Metanephros (tissue), 1 donor: Measurements from ENCODE around the gene ZP1. TPM values are rescaled to one million over a fixed set of nuclear protein-coding genes. Genes with fewer than 3 reads are reported as not detected.

ENCODE experiments used
- total RNA-seq: library from RNA; depleted of rRNA; stranded (reverse); fragments of >200 nt; gene quantifications from one replicate; pipeline ENCODE4 v1.2.3, GENCODE V29; 2014

The ZP1 gene, protein sequence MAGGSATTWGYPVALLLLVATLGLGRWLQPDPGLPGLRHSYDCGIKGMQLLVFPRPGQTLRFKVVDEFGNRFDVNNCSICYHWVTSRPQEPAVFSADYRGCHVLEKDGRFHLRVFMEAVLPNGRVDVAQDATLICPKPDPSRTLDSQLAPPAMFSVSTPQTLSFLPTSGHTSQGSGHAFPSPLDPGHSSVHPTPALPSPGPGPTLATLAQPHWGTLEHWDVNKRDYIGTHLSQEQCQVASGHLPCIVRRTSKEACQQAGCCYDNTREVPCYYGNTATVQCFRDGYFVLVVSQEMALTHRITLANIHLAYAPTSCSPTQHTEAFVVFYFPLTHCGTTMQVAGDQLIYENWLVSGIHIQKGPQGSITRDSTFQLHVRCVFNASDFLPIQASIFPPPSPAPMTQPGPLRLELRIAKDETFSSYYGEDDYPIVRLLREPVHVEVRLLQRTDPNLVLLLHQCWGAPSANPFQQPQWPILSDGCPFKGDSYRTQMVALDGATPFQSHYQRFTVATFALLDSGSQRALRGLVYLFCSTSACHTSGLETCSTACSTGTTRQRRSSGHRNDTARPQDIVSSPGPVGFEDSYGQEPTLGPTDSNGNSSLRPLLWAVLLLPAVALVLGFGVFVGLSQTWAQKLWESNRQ
- not detected for total RNA-seq

GRCh38 chr11:60866911-60867870 lies at the start of gene ZP1:
ZP1 (plus strand) TSS chr11:60867542; CDS start chr11:60867562, 20 bp downstream.

GRCh38 chr11:60841797-60842667 lies 25.3 kb upstream of the ZP1 start, which contains the start of gene CCDC86:
CCDC86 (plus strand) TSS chr11:60842113; CDS start chr11:60842125, 12 bp downstream.

GRCh38 chr11:60855726-60856633 lies 11.4 kb upstream of the ZP1 start, which contains the start of gene PTGDR2:
PTGDR2 (minus strand) TSS chr11:60855950; CDS start chr11:60853722, 2,228 bp downstream.

GRCh38 chr11:60906132-60906972 lies 39.0 kb downstream of the ZP1 start, which contains the start of gene PRPF19:
PRPF19 (minus strand) TSS chr11:60906585; CDS start chr11:60906382, 203 bp downstream.

GRCh38 chr11:60913793-60914632 lies 46.7 kb downstream of the ZP1 start, which contains the start of gene TMEM109:
TMEM109 (plus strand) TSS chr11:60914158; CDS start chr11:60919694, 5,536 bp downstream.

DNA sequence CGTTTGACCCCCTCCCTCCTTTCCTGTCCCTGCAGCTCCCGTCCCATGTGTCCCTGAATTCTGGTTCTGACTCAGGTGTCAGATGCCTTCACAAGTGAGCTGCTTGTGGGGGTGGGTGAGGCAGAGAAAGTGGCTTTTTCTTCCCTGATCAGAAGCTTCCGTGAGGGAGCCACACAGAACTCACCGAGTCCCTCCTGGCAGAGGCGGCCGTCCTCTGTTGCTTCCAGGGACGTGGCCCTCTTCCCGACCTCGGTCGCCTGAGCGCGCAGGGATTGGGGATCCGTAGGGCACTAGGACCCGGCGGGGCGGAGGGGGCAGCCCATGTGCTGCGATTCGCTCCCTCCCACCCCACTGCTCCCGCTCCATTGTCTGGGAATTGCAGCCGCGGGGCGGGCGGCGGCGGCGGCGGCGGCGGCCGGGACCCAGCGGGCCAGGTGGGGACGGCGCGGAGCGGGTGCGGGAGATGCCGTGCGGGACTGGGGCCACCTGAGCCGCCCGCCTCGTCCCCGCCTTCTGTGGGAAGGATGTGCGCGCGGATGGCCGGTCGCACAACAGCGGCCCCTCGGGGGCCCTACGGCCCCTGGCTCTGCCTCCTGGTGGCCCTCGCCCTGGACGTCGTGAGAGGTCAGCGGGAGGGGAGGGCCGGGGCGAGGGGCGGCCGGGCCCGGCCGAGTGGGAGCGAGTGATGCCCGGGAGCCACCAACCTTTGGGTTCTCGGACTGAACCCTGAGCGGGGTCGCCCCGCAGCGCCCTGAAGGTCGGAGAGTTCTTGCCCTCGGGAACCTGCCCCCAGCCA lies 57.0 kb downstream of the ZP1 start, which contains the start of gene TMEM132A:
Gene TMEM132A, plus strand, starts transcription at position 351 of the 796 bp plus-strand sequence. Its CDS starts 174 bp downstream, at position 525.

Other genes with a start within 250 kb of the ZP1 start
- 0.29 TPM for gene MS4A8, start 167.9 kb upstream of the ZP1 start, total RNA-seq
- gene MS4A18, start 142.8 kb upstream of the ZP1 start, total RNA-seq: not detected
- not detected for gene MS4A15, start 110.7 kb upstream of the ZP1 start, total RNA-seq
- gene MS4A10, start 82.2 kb upstream of the ZP1 start, total RNA-seq: not detected
- gene CCDC86, start 25.4 kb upstream of the ZP1 start, total RNA-seq: 11.6 TPM
- gene PTGDR2, start 11.6 kb upstream of the ZP1 start, total RNA-seq: 1.3 TPM
- 78.2 TPM for gene PRPF19, start 39.0 kb downstream of the ZP1 start, total RNA-seq
- gene TMEM109, start 46.6 kb downstream of the ZP1 start, total RNA-seq: 72.7 TPM
- gene TMEM132A, start 56.9 kb downstream of the ZP1 start, total RNA-seq: 55.6 TPM
- 21.6 TPM for gene SLC15A3, start 84.6 kb downstream of the ZP1 start, total RNA-seq
- 1.2 TPM for gene CD6, start 104.1 kb downstream of the ZP1 start, total RNA-seq
- gene CD5, start 234.9 kb downstream of the ZP1 start, total RNA-seq: 0.12 TPM